K562 (cell line): ENCODE measurements around the gene UBE2QL1. TPM values are rescaled to one million over a fixed set of nuclear protein-coding genes. Genes with fewer than 3 reads are reported as not detected.

Experiments used
- ATAC-seq: fragments of 200-7000 bp; cut with Tn5 transposase; 3 replicates; pipeline ENCODE4 v1.9.1; 2020; ENCODE audit warnings: moderate library complexity
- BruUV-seq: library from RNA; stranded (reverse); fragments of 400-500 nt; replicated peaks from 2 replicates; lab custom pipeline; 2021; lab: Mats Ljungman, UMichigan
- CTCF ChIA-PET: fragments of 300-600 bp; formaldehyde crosslinking; extraction: SDS; loops from one replicate; lab custom pipeline; 2021; ENCODE audit warnings: low intra/inter-chr PET ratio; lab: Yijun Ruan, JAX
- POLR2A ChIA-PET: fragments of 300-600, 350-650 bp; sonication (Branson Sonifier 250); formaldehyde crosslinking; extraction: SDS; loops from one replicate; lab custom pipeline; 2021; ENCODE audit warnings: antibody characterized with exemption, inconsistent platforms; lab: Yijun Ruan, JAX
- DNase-seq, 4 experiments: peaks; one replicate each; pipeline versions ENCODE4 v3.0.0 to v3.0.0-alpha.2; 2011 to 2018; ENCODE audit warnings: low spot score in 3 of 4, mixed read lengths in 3 of 4; ENCODE audit errors: extremely low read depth in 1 of 4
- FAIRE-seq: peaks from 2 replicates; lab custom pipeline; 2011; peaks lifted over from hg19 to GRCh38; lab: Jason Lieb, UNC
- H2AFZ ChIP-seq: 2 replicates; pipeline ENCODE4 v1.6.0; 2011; ENCODE audit warnings: low read depth, low read length, control low read depth, inconsistent platforms
- H3K27ac ChIP-seq: fragments of 200-600 bp; 3 replicates; pipeline ENCODE4 v1.8.0; 2011; ENCODE audit warnings: low read depth, mild to moderate bottlenecking, control low read depth, inconsistent platforms, low read length, moderate library complexity, mixed read lengths; ENCODE audit errors: extremely low read depth
- H3K27me3 ChIP-seq, 2 experiments: fragments of 300-600 bp in 1 of 2; 2 replicates in 1 of 2; 3 replicates in 1 of 2; pipeline versions ENCODE4 v1.6.0 to v1.8.0; 2011; ENCODE audit warnings: inconsistent platforms in 2 of 2, low read length in 2 of 2, mild to moderate bottlenecking in 1 of 2, mixed read lengths in 1 of 2, moderate library complexity in 1 of 2; ENCODE audit not compliant: control insufficient read depth in 2 of 2, insufficient read depth in 2 of 2
- H3K36me3 ChIP-seq: fragments of 300-600 bp; 3 replicates; pipeline ENCODE4 v1.8.0; 2011; ENCODE audit warnings: mild to moderate bottlenecking, low read length, inconsistent platforms; ENCODE audit not compliant: control insufficient read depth, insufficient read depth
- H3K4me1 ChIP-seq, 2 experiments: fragments of 200-600 bp in 1 of 2; replicated peaks in 1 of 2; 2 replicates in 1 of 2; 3 replicates in 1 of 2; pipeline versions ENCODE4 v1.5.1 to v1.8.0; 2011; ENCODE audit warnings: inconsistent platforms in 2 of 2, low read length in 2 of 2, mild to moderate bottlenecking in 1 of 2, mixed read lengths in 1 of 2, moderate library complexity in 1 of 2; ENCODE audit not compliant: control insufficient read depth in 2 of 2, insufficient read depth in 2 of 2
- H3K4me2 ChIP-seq: 2 replicates; pipeline ENCODE4 v1.6.1; 2011; ENCODE audit warnings: low read length, control low read depth, inconsistent platforms, mixed read lengths; ENCODE audit not compliant: insufficient read depth
- H3K4me3 ChIP-seq: fragments of 200-600 bp; sonication (generic), shearing (Covaris generic); 2 replicates; pipeline ENCODE4 v1.5.1; 2016; ENCODE audit warnings: control low read depth, inconsistent platforms
- H3K79me2 ChIP-seq: fragments of 200-600 bp; 3 replicates; pipeline ENCODE4 v1.8.0; 2011; ENCODE audit warnings: low read length, inconsistent platforms; ENCODE audit not compliant: control insufficient read depth, insufficient read depth
- H3K9ac ChIP-seq, 2 experiments: 2 replicates each; pipeline versions ENCODE4 v1.6.0 to v1.6.1; 2011; ENCODE audit warnings: low read depth in 2 of 2, low read length in 2 of 2, control low read depth in 1 of 2, inconsistent platforms in 1 of 2, mild to moderate bottlenecking in 1 of 2, mixed read lengths in 1 of 2; ENCODE audit not compliant: insufficient read depth in 1 of 2
- H3K9me1 ChIP-seq: one replicate; pipeline ENCODE4 v1.6.0; 2011; ENCODE audit warnings: inconsistent platforms, mild to moderate bottlenecking, low read length, moderate library complexity; ENCODE audit not compliant: control insufficient read depth, insufficient read depth
- H3K9me3 ChIP-seq: replicated peaks from 2 replicates; pipeline ENCODE4 v1.5.1; 2011; ENCODE audit warnings: low read depth, low read length, inconsistent platforms; ENCODE audit not compliant: control insufficient read depth, insufficient read depth
- H4K20me1 ChIP-seq: replicated peaks from 2 replicates; pipeline ENCODE4 v1.6.1; 2011; ENCODE audit warnings: low read length, inconsistent platforms, mixed read lengths; ENCODE audit not compliant: control insufficient read depth, insufficient read depth
- BHLHE40 ChIP-seq: IDR thresholded peaks from 2 replicates; pipeline ENCODE4 v1.6.1; 2011; ENCODE audit warnings: low read length, improper control_type of control experiment
- BRD4 ChIP-seq: fragments of 200-600 bp; sonication (generic); IDR thresholded peaks from 2 replicates; pipeline ENCODE4 v1.6.1; 2017; ENCODE audit warnings: inconsistent platforms
- CCNT2 ChIP-seq: IDR thresholded peaks from 2 replicates; pipeline ENCODE4 v1.6.1; 2011; ENCODE audit warnings: borderline replicate concordance, low read depth, mild to moderate bottlenecking, moderate library complexity, mixed read lengths, low read length; ENCODE audit not compliant: insufficient read length; ENCODE audit errors: extremely low read depth
- E2F8 ChIP-seq: fragments of 450-650 bp; IDR thresholded peaks from 2 replicates; pipeline ENCODE4 v1.7.1; 2018; ENCODE audit warnings: mild to moderate bottlenecking, low read depth; ENCODE audit not compliant: partially characterized antibody
- FUS ChIP-seq: fragments of 200-400 bp; formaldehyde crosslinking; optimal IDR thresholded peaks from 2 replicates; pipeline ENCODE3; 2017; ENCODE audit warnings: low read depth, low read length
- HMG20B ChIP-seq: fragments of 250-450 bp; sonication (Bioruptor Pico); IDR thresholded peaks from 2 replicates; pipeline ENCODE4 v1.5.0; 2021; ENCODE audit warnings: mild to moderate bottlenecking
- MTA2 ChIP-seq: fragments of 450-650 bp; IDR thresholded peaks from 2 replicates; pipeline ENCODE4 v1.6.1; 2016; ENCODE audit warnings: low read depth
- NR1H2 ChIP-seq: sonication (generic); formaldehyde crosslinking; IDR thresholded peaks from 2 replicates; pipeline ENCODE4 v1.4.0; 2020; ENCODE audit warnings: mild to moderate bottlenecking, missing genetic modification reagents
- SFPQ ChIP-seq: fragments of 200-400 bp; formaldehyde crosslinking; IDR thresholded peaks from 2 replicates; pipeline ENCODE4 v1.6.1; 2017; ENCODE audit warnings: mild to moderate bottlenecking, low read depth, low read length, moderate library complexity
- TRIM24 ChIP-seq, 2 experiments: fragments of 450-650 bp; IDR thresholded peaks; 2 replicates each; pipeline ENCODE4 v1.6.1; 2016
- VEZF1 ChIP-seq: fragments of 200-800 bp; sonication (Bioruptor generic); IDR thresholded peaks from 2 replicates; pipeline ENCODE4 v1.6.1; 2017; ENCODE audit warnings: missing genetic modification characterization, missing compliant biosample characterization
- ZBTB17 ChIP-seq: fragments of 450-650 bp; formaldehyde crosslinking; IDR thresholded peaks from 2 replicates; pipeline ENCODE4 v1.4.0; 2020; ENCODE audit warnings: mild to moderate bottlenecking
- ZKSCAN1 ChIP-seq: fragments of 150-350 bp; IDR thresholded peaks from 2 replicates; pipeline ENCODE4 v1.6.1; 2016; ENCODE audit warnings: low read depth, low read length
- ZNF232 ChIP-seq: sonication (generic); formaldehyde crosslinking; IDR thresholded peaks from 2 replicates; pipeline ENCODE4 v1.8.0; 2022; ENCODE audit warnings: mild to moderate bottlenecking, missing genetic modification reagents
- ZNF780A ChIP-seq: fragments of 250-450 bp; sonication (Bioruptor Pico); IDR thresholded peaks from 2 replicates; pipeline ENCODE4 v1.5.0; 2021; ENCODE audit warnings: mild to moderate bottlenecking
- WGBS: fragments of 100-300 bp; shearing (Covaris generic); methylation state at CpG from one replicate; pipeline ENCODE4 v1.1.6; 2016; ENCODE audit warnings: low coverage, mixed read lengths; ENCODE audit not compliant: insufficient coverage; ENCODE audit errors: missing lambda C conversion rate; 5-methylcytosine and 5-hydroxymethylcytosine counted together
- in situ Hi-C: fragments of 300-500 bp; cut with MboI; formaldehyde crosslinking; loops from 4 replicates; pipeline ENCODE4 v1.15.0; 2018; ENCODE audit warnings: inconsistent platforms, mixed read lengths
- intact Hi-C: fragments of 100-400 bp; cut with micrococcal nuclease; formaldehyde crosslinking; loops from 2 replicates; pipeline ENCODE4 v1.14.2; 2022
- polyA plus RNA-seq, 8 experiments: library from polyadenylated mRNA; depleted of rRNA in 4 of 8; stranded (reverse) in 5 of 8; unstranded in 3 of 8; fragments of >200 nt; fragmentation: Nextera tagmentation in 2 of 8; fragmentation: Illumina TruSeq in 1 of 8; extraction: Ambion mirVana in 2 of 8; extraction: Trizol in 1 of 8; gene quantifications; 2 replicates each; pipeline versions ENCODE4 v1.2.1 to v1.2.3, GENCODE V29; 2011 to 2014; ENCODE audit warnings: inconsistent platforms in 1 of 8, missing spikeins in 1 of 8
- total RNA-seq, 7 experiments: library from RNA; depleted of rRNA in 6 of 7; stranded (reverse); fragments of >200 nt in 6 of 7; fragmentation: Illumina TruSeq in 2 of 7; extraction: Trizol in 2 of 7; gene quantifications; 2 replicates each; pipeline versions ENCODE4 v1.2.1 to v1.2.3, GENCODE V29; 2011 to 2021; ENCODE audit warnings: low replicate concordance in 1 of 7

The UBE2QL1 gene
- total and polyA plus RNA-seq, 9 of the 15 experiments (the other 6 are each of a cell fraction or from before 2014, with no cell fraction given) = not detected

GRCh38 chr5:6405591-6405990 is 43.1 kb upstream of the UBE2QL1 start (continued):
- TF ChIP-seq SFPQ (no peak), ZNF232 (CRISPR knock-in tag) (no peak), BRD4 (no peak), NR1H2 (no peak)

GRCh38 chr5:6407558-6408259 is 41.0 kb upstream of the UBE2QL1 start:
- H3K27ac ChIP-seq = peak overlapping the region; percentile 18; the same call in 1 of the 3 replicates
- H3K9me3 ChIP-seq = 0 out of 2 replicates have a peak, but pooled peaks cover 2% of the 10 kb centered on the region
- CTCF ChIA-PET = no interaction called here
- peak; percentile 64 for ATAC-seq
- in situ Hi-C loops = no loop called here
- DNase-seq = peak; percentile 25 to 50 (median 38)
- no peaks in the 10 kb centered on the region for H4K20me1 ChIP-seq
- peak overlapping the region in 1 of 2 experiments; percentile 27; a peak in 1 of 4 replicates for H3K9ac ChIP-seq
- no TSS peak for BruUV-seq
- no peaks in the 10 kb centered on the region for H3K36me3 ChIP-seq
- peaks cover 10 to 34% of the 10 kb centered on the region in 2 experiments for H3K4me1 ChIP-seq
- no peaks in the 10 kb centered on the region for H3K9me1 ChIP-seq
- no peak overlapping the region for H3K4me3 ChIP-seq
- POLR2A ChIA-PET = interaction anchor here (0.6 kb wide), 3 partner anchors 9 to 262 kb away, joined by 3 to 4 read pairs (median 3); no protein-coding TSS in a partner anchor
- intact Hi-C loops = no loop called here
- no peaks in the 10 kb centered on the region for H3K79me2 ChIP-seq
- H3K27me3 ChIP-seq = peaks cover 33 to 37% of the 10 kb centered on the region in 2 experiments
- H3K4me2 ChIP-seq = peak overlapping the region; percentile 70
- FAIRE-seq = peak; percentile 15
- H2AFZ ChIP-seq = no peak overlapping the region
- 0% methylated on average over 6 of the region's 6 CpGs for WGBS
- no peak for TF ChIP-seq ZBTB17 (CRISPR knock-in tag)
- TF ChIP-seq VEZF1 (CRISPR knock-in tag) = peak; percentile 53; the same call in 1 of the 2 replicates
- TF ChIP-seq TRIM24 (IDR thresholded peaks at IDR 0.05) = peak in 1 of 2 experiments; percentile 28; a peak in 1 of 4 replicates
- TF ChIP-seq CCNT2 = peak; percentile 81
- peak; percentile 32; the same call in 1 of the 2 replicates for TF ChIP-seq BHLHE40
- no peak for TF ChIP-seq E2F8
- no peak for TF ChIP-seq HMG20B (CRISPR knock-in tag)
- TF ChIP-seq FUS = no peak
- no peak for TF ChIP-seq ZKSCAN1
- no peak for TF ChIP-seq ZNF780A (CRISPR knock-in tag)
- TF ChIP-seq MTA2 = peak; percentile 75
